HEK293T (cell line): Measurements from ENCODE around the gene CSF2RB.

Experiments used
- ARNT ChIP-seq: fragments of 450-650 bp; IDR thresholded peaks from 2 replicates; pipeline ENCODE4 v1.6.1; 2017; ENCODE audit warnings: mild to moderate bottlenecking
- BHLHE40 ChIP-seq: fragments of 450-650 bp; IDR thresholded peaks from 2 replicates; pipeline ENCODE4 v1.6.1; 2016; ENCODE audit warnings: mild to moderate bottlenecking, moderate library complexity, borderline replicate concordance
- ELF4 ChIP-seq: fragments of 450-650 bp; IDR thresholded peaks from 2 replicates; pipeline ENCODE4 v1.6.1; 2017; ENCODE audit warnings: antibody characterized with exemption
- FOXM1 ChIP-seq: fragments of 450-650 bp; IDR thresholded peaks from 2 replicates; pipeline ENCODE4 v1.6.1; 2017; ENCODE audit warnings: mild to moderate bottlenecking, borderline replicate concordance
- LEF1 ChIP-seq: fragments of 450-650 bp; IDR thresholded peaks from 2 replicates; pipeline ENCODE4 v1.6.1; 2017; ENCODE audit warnings: mild to moderate bottlenecking, borderline replicate concordance
- SP1 ChIP-seq: fragments of 450-650 bp; IDR thresholded peaks from 2 replicates; pipeline ENCODE4 v1.6.1; 2017
- TARDBP ChIP-seq: fragments of 450-650 bp; IDR thresholded peaks from 2 replicates; pipeline ENCODE4 v1.6.1; 2016
- ZNF384 ChIP-seq: fragments of 450-650 bp; IDR thresholded peaks from 2 replicates; pipeline ENCODE4 v1.6.1; 2016
- TF ChIP-seq, protein P1 (sequence below): fragments of 450-650 bp; IDR thresholded peaks from 2 replicates; pipeline ENCODE4 v1.6.1; 2016

DNA sequence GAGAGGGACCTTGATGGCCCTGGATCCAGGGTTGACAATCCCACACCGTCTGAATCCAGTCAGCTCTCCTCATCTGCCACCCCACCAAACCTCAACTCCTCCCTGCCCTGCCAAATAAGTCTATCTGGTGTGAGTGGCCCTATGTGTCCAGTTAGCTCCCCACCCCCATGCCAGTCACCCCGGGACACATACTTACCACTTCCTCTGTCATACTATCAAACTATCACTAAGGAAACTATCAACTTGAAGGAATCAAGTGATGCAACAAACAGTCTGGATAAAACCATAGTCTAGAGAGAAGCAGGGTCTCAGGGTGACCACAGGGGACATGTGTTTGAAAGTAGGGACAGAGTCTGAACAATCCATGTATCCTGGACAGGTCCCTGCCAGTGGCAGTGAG lies 13.2 kb upstream of the CSF2RB start:
- TF ChIP-seq SP1 (no peak), ELF4 (no peak), ARNT (no peak), FOXM1 (no peak), BHLHE40 (no peak), ZNF384 (no peak), LEF1 (no peak), TARDBP (no peak)
- TF ChIP-seq, protein P1, sequence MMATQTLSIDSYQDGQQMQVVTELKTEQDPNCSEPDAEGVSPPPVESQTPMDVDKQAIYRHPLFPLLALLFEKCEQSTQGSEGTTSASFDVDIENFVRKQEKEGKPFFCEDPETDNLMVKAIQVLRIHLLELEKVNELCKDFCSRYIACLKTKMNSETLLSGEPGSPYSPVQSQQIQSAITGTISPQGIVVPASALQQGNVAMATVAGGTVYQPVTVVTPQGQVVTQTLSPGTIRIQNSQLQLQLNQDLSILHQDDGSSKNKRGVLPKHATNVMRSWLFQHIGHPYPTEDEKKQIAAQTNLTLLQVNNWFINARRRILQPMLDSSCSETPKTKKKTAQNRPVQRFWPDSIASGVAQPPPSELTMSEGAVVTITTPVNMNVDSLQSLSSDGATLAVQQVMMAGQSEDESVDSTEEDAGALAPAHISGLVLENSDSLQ = no peak
